IMR-90 (cell line): ENCODE data around the gene KLHL29.

Experiments
- BHLHE40 ChIP-seq: fragments of 150-350 bp; IDR thresholded peaks from 2 replicates; pipeline ENCODE4 v1.6.1; 2016; ENCODE audit warnings: mild to moderate bottlenecking, low read depth, low read length
- CEBPB ChIP-seq: IDR thresholded peaks from 2 replicates; pipeline ENCODE4 v1.6.1; 2012; ENCODE audit warnings: low read depth, low read length, improper control_type of control experiment
- CTCF ChIP-seq: conservative IDR thresholded peaks from 2 replicates; pipeline ENCODE4 v1.5.1; 2012; ENCODE audit warnings: mild to moderate bottlenecking, low read depth, low read length, improper control_type of control experiment
- ELK1 ChIP-seq: fragments of 150-350 bp; IDR thresholded peaks from 2 replicates; pipeline ENCODE4 v1.6.1; 2016; ENCODE audit warnings: low read depth, mild to moderate bottlenecking, low read length, moderate library complexity, borderline replicate concordance
- FOS ChIP-seq: fragments of 150-350 bp; IDR thresholded peaks from 2 replicates; pipeline ENCODE4 v1.6.1; 2016; ENCODE audit warnings: low read depth, low read length
- MXI1 ChIP-seq: IDR thresholded peaks from 2 replicates; pipeline ENCODE4 v1.6.1; 2012; ENCODE audit warnings: low read depth, mild to moderate bottlenecking, low read length, moderate library complexity, borderline replicate concordance
- POLR2A ChIP-seq: IDR thresholded peaks from 2 replicates; pipeline ENCODE4 v1.6.1; 2012; ENCODE audit warnings: mild to moderate bottlenecking, low read depth, low read length
- RAD21 ChIP-seq: IDR thresholded peaks from 2 replicates; pipeline ENCODE4 v1.6.1; 2012; ENCODE audit warnings: low read length, improper control_type of control experiment
- RFX5 ChIP-seq: IDR thresholded peaks from 2 replicates; pipeline ENCODE4 v1.8.0; 2012; ENCODE audit warnings: low read depth, mild to moderate bottlenecking, low read length, moderate library complexity
- USF2 ChIP-seq: fragments of 150-350 bp; IDR thresholded peaks from 2 replicates; pipeline ENCODE4 v1.6.1; 2017; ENCODE audit warnings: mild to moderate bottlenecking, antibody characterized with exemption, low read length, low read depth

GRCh38 chr2:23546913-23547312, 161.9 kb downstream of the KLHL29 start:
- TF ChIP-seq RFX5 (no peak), ELK1 (no peak), CTCF (no peak), POLR2A (no peak), CEBPB (no peak), USF2 (no peak), RAD21 (no peak), BHLHE40 (no peak), FOS (no peak), MXI1 (no peak)
